NCI-H2081 (cell line): ENCODE data around the gene ONECUT3.

ENCODE experiments used
- DNase-seq, 2 experiments: peaks; one replicate each; lab custom pipeline; 2025; lab: John Stamatoyannopoulos, UW

ONECUT3 gene

DNA sequence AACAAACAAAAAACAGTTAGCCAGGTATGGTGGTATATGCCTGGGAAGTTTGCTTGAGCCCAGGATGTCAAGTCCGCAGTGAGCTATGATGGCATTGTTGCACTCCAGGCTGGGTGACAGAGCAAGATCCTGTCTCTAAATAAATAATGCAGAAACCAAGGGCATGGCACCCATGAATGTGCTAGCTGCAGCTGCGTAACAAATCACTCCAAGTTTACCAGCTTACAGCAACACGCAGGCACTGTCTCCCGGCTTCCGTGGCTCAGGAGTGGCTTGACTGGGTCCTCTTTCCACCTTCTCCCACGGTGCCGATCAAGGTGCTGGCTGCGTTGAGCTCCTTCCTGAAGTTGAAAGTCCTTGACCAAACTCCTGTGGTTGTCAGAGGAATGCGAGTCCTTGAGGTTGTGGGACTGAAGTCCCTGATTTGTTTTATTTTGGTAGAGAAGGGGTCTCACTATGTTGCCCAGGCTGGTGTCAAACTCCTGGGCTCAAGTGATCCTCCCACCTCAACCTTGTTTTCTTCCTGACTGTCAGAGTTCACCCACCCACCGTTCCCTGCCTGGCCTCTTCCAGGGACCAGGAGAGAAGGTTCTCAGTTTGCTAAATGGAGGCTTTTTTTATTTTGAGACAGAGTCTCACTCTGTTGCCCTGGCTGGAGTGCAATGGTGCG lies 13.2 kb upstream of the ONECUT3 start:
- DNase-seq = no peak

DNA sequence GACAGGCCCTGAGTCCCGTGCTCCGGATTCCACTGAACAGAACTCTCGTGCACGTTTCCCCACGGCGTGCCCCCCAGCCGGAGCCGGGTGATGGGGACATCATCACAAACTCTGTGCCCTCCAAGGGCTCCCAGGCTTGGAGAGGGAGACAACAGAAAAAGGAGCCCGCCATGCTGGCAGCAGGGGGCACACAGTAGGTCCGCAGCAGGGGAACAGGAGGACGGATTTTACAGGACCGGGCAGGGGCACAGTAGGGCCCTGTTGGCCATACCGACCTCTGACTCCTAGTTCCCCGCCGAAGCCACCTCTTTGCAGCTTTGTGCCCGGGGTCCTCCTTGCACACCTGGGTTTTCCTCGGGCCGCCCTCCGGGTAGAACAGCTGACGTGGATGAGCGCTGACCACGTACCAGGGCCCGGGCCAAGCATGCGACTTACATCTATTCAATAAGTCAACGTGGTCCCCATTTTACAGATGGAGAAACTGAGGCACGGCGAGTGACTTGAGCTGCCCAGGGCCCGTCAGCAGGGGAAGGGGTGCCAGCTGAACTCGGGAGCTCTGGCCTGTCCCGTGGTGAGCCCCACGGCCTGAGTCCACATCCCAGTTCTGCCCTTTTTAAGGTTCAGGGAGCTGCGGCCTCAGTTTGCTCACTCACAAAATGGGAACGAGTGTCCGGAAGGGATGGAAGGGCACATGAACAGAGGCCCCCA lies 10.2 kb upstream of the ONECUT3 start:
- no peak for DNase-seq

DNA sequence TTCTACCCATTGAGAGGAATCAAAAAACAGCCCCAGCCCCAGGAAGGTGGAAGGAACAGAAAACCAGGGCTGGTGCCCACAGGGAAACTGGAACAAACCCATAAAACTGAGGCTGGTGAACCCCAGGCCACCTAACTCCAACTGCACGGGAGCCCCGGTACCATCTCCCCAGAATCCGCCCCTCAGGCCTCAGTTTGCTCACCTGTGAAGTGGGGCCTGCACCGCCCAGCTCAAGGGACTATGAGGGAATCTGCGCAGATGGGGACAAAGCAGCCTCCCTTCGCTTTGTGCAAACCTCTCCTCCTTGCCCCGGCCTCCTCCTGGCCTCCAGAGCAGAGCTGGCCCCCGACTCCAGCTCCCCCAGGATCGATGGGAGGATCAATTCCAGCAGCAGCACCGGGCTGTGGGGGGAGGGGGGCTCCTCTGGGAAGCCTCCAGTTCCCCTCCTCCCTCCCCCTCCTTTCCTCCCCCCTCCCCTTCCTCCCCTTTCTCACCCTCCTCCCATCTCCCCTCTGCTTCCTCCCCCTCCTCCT lies 9.1 kb upstream of the ONECUT3 start:
- DNase-seq = no peak

DNA sequence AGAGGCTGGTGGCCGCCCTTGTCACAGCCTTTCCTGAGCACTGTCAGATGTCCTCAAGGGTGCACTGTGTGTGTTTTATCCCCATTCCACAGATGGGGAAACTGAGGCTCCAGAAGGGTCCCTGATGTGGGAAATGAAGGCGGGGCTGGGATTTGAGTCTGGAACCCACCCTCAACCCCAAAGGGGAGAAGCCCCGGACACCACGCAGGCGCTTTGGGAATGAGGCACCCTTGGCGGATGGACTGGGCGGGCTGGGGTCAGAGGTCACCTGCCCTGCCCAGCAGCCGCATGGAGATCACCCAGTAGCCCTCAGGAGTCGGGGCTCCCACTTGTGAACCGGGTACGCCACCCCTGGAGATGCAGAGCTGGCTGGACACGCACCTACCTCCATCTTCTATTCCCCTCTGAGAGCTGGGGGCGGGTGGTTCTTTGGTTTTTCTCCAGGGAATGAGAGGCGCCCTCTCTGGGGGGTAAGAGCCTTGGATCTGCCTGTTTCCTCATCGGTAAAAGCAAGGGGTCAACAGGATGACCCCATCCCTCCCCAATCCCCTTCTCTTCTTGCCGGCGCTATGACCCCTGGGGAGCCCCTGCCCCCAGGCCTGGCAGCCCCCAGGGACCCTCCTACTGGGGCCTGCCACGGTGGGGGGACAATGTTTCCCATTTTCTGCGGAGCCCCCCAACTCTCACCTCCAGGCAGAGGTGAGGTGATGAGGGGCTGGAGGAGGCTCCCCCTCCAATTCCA lies 8.3 kb upstream of the ONECUT3 start:
- no peak for DNase-seq

DNA sequence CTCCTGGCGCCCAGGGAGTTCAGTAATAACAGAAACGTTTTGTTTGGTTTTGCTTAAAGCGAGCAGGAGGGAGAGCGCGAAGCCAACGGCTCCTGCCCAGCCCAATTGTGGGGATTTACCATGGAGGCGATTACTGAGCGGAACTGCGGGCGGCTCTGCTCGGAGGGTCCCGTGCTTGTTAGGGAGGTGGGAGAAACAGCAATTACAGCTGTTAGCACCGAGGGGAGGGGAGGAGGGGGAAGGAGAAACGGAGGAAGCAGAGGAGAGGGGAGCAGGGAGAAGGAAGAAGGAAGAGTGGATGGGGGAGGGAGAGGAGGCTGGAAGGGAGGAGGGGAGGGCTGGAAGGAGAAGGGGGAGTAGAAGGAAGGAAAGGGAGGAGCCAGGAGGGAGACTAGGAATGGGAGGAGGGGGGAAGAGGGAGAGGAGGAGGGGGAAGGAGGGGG lies 7.7 kb upstream of the ONECUT3 start:
- no peak for DNase-seq

DNA sequence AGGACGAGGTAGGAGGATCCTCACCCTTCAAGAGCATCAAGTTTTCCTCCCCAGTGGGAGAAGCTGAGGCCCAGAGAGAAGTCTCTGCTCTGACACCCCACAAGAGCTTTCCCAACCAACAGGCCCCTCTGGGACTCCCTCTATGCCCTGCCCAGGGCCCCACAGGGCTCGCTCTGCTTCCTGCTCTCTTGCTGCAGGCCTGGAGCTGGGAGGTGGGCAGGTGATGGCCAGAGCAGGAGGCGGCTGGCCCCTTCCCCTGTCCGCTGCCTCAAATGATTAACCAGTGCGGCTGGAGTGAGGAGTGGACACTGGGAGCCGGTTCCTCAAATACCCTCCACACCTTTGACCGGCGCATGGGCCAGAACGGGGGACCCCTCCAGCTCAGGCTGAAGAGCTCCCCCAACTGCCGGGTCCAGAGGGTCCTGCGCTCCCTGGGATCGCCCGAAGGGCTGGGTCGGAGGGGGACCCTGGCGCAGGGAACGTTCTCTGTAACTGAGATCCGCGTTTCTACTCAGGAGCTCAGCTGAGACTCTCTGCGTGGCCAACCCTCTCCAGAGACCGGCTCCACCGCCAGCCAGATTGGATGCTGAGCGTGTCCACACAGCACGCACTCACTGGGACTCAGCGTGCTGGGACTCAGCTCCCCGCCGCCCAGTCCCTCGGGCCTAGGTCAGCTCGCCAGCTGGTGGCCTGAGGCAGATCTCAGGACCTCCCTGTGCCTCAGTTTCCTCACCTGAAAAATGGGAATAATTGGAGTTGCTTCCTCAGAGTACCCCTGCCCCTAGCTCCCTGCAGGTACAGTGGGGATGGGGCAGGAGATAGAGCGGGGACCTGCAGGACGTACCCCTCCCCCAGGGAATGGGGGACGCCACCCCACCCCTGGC lies 6.7 kb upstream of the ONECUT3 start:
- DNase-seq = no peak

DNA sequence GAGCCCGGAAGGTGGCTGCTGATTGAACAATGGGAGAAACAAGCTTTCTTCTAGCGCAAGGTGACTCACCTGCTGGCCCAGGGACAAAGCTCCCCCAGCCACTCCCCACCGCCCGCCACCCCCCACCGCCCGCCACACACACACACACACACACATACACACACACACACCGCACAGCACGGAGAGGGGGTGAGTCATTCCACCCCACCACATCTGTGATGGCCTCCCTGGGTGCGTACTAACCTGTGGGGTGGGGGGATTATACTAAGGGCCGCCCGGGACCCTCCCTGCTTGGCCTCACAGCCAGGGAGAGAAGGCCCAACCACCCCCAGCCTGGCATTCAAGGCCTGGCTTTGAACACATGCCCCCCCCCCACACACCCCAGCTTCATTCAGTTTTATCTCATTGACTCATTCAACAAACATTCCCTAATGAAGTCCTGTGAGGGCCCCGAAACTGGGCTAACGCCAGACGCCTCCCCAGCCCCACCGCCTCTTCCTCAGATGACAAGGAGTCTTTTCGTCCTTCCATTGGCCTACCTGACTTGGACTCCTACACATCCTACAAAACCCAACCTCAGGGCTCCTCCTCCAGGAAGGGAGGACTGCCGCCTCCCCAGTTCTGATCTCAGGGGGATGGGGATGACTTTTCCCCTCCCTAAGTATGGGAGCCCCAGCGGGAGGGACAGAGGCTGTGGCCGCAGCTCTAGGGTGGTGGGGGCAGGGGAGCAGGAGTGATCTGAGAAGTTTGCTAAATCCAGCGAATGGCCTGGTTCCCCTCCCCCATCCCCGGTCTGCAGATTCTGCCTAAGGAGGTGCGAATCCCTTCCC lies 5.8 kb upstream of the ONECUT3 start:
- no peak for DNase-seq

DNA sequence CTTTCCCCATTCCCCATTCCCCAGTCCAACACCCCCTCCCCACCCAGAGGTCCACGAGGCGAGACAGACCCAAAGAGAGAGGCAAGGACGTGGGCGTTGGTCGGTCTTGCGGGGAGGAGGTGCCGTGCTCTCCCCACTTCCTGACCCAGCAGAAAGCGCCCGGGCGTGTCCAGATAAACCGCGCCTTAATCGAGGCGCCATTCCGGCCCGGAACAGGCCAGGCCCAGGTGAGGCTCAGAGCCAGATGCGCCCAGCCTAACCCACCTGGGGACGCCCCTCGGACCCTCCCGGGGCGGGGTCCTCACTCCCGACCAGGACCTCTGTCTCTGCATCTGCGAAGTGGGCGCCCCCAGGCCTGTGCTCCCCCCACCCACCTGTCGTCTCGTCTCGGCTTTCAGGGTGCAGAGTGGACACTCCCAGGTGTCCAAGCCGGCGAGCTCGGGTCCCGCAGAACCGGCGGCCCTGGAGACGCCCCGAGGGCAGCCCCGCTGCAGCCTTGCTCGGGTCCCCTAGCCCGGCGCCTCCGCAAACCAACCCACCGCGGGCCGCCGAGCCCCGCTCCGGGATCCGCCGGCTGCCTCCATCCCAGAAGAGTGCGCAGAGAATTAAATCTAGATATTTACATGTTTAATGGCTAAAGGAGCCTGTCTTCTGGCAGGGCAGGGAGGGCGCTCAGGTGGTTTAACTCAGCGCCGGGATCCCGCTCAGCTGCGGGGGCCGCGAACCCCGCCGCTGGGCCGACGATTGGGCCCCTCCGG lies 5.0 kb upstream of the ONECUT3 start:
- DNase-seq = no peak

DNA sequence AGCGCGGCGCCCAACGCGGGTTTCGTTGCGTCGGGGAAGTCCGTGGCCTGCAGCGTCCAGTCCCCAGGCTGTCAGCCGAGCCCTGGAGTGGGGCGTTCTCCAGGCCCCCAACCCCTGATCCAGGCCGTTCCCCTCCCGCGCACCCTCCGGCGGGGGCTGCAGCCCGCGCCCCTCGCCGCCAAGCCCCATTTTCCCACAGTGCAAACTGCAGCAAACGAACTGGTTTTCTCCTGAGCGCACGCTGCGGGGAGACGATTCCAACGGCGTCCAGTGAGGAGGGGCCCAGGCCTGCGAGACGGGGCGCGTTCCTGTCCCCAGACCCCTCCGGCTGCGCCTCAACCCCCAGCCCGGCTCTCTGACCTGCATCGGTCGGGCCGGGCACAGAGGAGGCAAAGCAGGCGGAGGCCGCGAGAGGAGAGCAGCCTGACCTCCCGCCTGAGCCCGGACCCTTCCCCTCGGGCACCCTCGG lies 4.4 kb upstream of the ONECUT3 start:
- DNase-seq = no peak

DNA sequence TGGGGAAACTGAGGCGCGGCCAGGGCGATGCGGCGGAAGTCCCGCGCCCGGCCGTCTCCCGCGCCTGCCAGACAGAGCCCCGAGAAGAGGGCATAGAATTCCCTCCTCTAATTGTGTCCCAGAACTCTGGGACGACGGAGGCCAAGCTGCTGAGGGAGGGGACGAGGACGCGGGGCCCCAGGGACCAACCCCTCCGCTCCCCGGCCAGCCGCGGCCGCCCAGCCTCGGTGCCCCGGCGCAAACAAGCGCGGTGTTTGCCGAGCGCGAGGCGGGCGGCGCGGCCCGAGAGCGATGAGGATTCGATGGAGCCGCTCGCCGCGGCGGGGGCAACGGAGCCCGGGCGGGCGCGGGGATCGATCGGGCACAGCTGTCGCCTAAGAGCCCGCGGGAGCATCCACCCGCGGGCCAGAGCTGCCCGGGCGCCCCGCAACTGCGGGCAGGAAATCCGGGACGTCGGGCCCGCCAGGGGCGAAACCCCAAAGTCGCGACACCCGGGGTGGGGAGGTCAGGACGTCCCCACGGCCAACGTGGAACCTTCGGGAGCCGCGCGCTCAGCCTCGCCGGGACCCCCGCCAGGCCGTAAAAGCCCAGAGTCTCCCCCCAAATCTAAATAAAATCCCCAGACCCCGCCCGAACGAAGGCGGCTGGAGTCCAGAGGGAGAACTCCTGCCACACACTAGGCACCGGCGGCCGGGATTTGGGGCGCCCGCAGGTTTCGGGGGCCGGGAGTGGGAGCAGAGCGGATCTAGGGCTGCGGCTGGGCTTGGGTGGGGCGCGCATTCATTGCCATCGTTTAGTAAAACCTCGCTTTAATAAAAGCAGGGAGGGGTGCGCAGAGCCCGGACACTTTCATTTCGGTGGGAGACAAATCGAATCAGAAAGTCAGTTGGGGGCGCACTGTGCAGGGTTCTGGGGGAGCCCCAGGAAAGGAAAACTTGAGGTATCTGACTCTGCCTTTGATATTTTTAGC lies 3.6 kb upstream of the ONECUT3 start:
- DNase-seq = no peak

DNA sequence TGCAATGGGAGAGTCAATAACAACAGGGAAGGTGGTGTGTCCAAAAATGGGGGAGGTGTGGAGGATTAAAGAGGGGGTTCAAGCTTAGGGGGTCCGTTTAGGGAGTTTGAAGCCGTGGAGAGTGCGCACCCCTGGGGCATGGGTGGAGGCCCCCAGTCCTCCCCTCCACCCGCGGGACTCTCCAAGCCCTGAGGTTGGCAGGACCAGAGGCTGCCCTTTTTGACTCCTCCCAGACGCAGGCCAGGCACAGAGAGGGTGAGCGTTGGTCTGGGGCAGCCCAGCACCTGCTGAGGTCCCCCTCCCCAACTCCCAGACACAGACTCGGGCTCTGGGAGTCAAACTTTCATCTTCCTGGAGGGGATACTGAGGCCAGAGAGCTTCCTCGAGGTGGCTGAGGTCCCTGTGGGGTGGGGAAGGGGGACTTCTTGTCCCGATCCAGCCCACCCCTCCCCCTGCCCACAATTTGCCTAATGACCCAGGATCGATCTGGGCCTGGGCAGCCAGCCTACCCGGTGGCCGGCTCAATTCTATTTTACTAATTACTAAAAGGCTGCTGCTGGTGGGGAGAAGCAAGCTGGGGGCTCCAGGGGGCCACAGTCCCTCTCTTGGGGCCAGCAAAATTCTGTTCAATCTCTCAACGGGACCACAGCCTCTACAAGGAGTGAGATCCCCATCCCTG lies 2.8 kb upstream of the ONECUT3 start:
- DNase-seq = no peak

DNA sequence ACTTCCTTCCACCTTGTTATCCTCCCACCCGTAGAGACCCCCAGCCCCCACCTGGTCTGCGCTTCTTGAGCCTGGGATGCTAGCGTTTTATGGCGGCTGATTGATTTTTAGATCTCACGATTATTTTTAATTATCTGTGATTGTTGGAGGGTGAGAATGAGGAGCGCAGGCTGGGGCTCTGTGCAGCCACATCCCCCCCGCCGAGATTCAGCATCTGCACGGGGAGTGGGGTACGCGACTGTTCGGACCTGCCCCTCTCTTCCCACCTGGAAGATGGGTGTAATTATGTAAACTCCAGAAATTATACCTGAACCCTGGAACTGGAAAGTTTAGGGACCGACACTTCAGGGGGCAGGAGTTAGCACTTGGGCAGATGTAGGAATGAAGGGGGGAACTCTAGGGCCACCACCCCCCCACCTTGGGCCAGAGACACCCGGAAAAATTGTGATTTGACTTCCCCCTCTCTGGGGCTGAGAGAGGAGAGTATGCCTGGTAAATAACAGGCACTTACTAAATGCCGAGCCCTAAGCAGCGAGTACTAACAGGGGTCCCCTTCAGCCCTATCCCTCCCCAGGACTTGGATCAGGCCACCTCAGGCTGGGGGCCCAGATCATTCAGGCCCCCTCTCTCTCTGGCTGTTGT lies 1.8 kb upstream of the ONECUT3 start:
- DNase-seq = no peak

DNA sequence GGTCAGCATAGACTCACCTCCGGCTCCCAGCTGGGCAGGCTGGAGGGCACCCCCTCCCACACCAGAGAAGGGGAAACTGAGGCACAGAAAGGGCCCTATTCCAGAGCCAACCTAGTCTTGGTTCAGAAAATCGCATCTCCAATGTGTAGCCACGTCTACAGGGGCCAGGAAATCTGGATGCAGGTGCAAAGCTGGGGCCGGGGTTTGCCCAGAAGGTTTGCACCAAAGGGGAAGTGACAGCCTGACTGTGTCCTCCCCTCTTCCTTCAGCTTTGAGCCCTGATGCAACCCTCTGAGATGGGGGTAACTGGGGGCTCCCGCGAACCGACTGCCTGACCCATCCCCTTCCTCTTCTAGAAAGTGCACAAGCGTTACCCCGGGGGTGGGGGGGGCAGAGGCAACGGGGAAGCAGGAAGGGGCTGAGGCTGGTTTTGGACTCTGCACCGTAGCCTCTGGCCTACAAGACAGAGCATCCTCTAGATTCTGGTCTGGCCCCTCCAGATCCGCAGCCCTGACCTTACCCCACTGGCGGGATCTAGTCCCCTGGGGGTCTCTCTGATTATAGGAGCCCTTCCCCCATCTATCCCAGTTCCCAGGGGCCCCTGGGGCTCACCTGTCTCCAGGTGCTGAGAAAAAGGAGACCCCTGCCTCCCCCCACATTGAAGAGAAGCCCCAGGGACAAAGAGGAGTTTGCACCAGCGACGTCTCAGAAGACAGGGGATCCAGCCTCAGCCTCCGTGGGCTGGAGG lies 1.1 kb upstream of the ONECUT3 start:
- no peak for DNase-seq

DNA sequence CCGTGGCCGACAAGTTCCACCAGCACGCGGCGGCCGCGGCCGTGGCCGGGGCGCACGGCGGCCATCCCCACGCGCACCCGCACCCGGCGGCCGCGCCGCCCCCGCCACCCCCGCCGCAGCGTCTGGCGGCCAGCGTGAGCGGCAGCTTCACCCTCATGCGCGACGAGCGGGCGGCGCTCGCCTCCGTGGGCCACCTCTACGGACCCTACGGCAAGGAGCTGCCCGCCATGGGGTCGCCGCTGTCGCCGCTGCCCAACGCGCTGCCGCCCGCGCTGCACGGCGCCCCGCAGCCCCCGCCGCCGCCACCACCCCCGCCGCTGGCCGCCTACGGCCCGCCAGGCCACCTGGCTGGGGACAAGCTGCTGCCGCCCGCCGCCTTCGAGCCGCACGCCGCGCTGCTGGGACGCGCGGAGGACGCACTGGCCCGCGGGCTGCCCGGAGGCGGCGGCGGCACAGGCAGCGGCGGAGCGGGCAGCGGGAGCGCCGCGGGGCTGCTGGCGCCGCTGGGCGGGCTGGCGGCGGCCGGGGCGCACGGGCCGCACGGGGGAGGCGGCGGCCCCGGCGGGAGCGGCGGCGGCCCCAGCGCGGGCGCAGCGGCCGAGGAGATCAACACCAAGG lies 821 bp downstream of the ONECUT3 start:
- no peak for DNase-seq

DNA sequence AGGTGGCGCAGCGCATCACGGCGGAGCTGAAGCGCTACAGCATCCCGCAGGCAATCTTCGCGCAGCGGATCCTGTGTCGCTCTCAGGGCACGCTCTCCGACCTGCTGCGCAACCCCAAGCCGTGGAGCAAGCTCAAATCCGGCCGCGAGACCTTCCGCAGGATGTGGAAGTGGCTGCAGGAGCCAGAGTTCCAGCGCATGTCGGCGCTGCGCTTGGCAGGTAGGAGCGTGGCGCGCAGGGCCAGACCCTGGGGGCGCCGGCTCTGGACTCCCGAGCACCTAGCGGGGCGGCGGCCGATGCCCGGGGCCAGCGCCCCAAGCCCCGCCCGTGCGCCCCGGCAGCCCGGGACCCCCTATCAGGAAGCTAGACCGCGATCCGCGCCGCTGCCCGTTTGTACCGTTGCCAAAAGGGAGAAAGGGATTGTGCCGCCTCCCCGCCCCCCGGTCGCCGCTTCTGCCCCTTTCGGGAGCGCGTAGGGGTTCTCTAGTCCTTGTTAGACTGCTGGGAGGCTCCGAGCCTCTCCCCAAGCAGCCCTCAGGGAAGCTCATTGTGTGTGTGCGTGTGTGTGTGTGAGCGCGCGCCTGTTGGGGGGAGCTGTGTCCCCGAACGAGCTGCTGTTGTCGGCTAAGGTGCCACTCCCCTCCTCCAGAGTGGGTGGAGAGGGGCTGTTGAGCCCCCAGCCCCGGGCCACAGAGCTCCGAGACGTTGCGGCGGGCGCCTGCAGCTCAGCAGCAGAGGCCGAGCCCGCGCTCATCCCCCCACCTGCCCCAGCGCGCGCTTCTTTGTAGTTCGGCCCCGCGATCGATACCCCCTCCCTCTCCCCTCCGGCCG lies 1.5 kb downstream of the ONECUT3 start:
- no peak for DNase-seq
